Endothelial cell of umbilical vein (primary cell): Measurements from ENCODE around the gene EPHA8. TPM values are rescaled to one million over a fixed set of nuclear protein-coding genes. Genes with fewer than 3 reads are reported as not detected.

ENCODE experiments used
- BruUV-seq: library from RNA; stranded (reverse); fragments of 400-500 nt; replicated peaks from 2 replicates; lab custom pipeline; 2021; lab: Mats Ljungman, UMichigan
- CTCF ChIA-PET: fragments of 300-600, 350-600 bp; sonication (Branson Sonifier 250); formaldehyde crosslinking; loops from one replicate; lab custom pipeline; 2021; ENCODE audit warnings: antibody characterized with exemption, inconsistent platforms; lab: Charles Lee
- POLR2A ChIA-PET: fragments of 300-600, 350-600 bp; sonication (Branson Sonifier 250); formaldehyde crosslinking; loops from one replicate; lab custom pipeline; 2021; ENCODE audit warnings: antibody characterized with exemption, inconsistent platforms; lab: Charles Lee
- DNase-seq: peaks from one replicate; pipeline ENCODE4 v3.0.0-alpha.2; 2011; ENCODE audit warnings: low read depth, low spot score
- FAIRE-seq: peaks from 2 replicates; lab custom pipeline; 2011; peaks lifted over from hg19 to GRCh38; lab: Jason Lieb, UNC
- H2AFZ ChIP-seq: 2 replicates; pipeline ENCODE4 v1.6.0; 2012; ENCODE audit warnings: low read depth, low read length, control low read depth, inconsistent platforms
- H3K27ac ChIP-seq: 2 replicates; pipeline ENCODE4 v1.5.1; 2011; ENCODE audit warnings: low read depth, mild to moderate bottlenecking, control low read depth, low read length, moderate library complexity; ENCODE audit not compliant: insufficient read depth
- H3K27me3 ChIP-seq, 2 experiments: 2 replicates each; pipeline versions ENCODE4 v1.6.0 to v1.6.1; 2011; ENCODE audit warnings: low read length in 2 of 2, mixed read lengths in 1 of 2; ENCODE audit not compliant: control insufficient read depth in 2 of 2, insufficient read depth in 2 of 2
- H3K36me3 ChIP-seq, 2 experiments: 2 replicates in 1 of 2; 3 replicates in 1 of 2; pipeline ENCODE4 v1.5.1; 2011; ENCODE audit warnings: low read length in 2 of 2, mild to moderate bottlenecking in 1 of 2, moderate library complexity in 1 of 2; ENCODE audit not compliant: control insufficient read depth in 2 of 2, insufficient read depth in 2 of 2; ENCODE audit errors: extremely low read depth in 1 of 2
- H3K4me1 ChIP-seq: 3 replicates; pipeline ENCODE4 v1.5.1; 2011; ENCODE audit warnings: mild to moderate bottlenecking, low read length; ENCODE audit not compliant: control insufficient read depth, insufficient read depth; ENCODE audit errors: extremely low read depth
- H3K4me2 ChIP-seq: 2 replicates; pipeline ENCODE4 v1.6.1; 2011; ENCODE audit warnings: low read length, control low read depth, mixed read lengths; ENCODE audit not compliant: insufficient read depth
- H3K4me3 ChIP-seq, 3 experiments: fragments of 200-600 bp in 1 of 3; sonication (generic), shearing (Covaris generic) in 1 of 3; replicated peaks in 1 of 3; 2 replicates each; pipeline ENCODE4 v1.5.1; 2011 to 2016; ENCODE audit warnings: control low read depth in 3 of 3, low read length in 3 of 3, mild to moderate bottlenecking in 2 of 3, inconsistent platforms in 1 of 3, low read depth in 1 of 3, moderate library complexity in 1 of 3; ENCODE audit not compliant: insufficient read depth in 1 of 3
- H3K79me2 ChIP-seq: 2 replicates; pipeline ENCODE4 v1.6.0; 2012; ENCODE audit warnings: low read length, inconsistent platforms; ENCODE audit not compliant: control insufficient read depth, insufficient read depth
- H3K9ac ChIP-seq: replicated peaks from 2 replicates; pipeline ENCODE3; 2011; ENCODE audit warnings: low read length, control low read depth; ENCODE audit not compliant: insufficient read depth; ENCODE audit errors: extremely low read depth
- H3K9me1 ChIP-seq: replicated peaks from 3 replicates; pipeline ENCODE4 v1.6.0; 2011; ENCODE audit warnings: mild to moderate bottlenecking, low read length; ENCODE audit not compliant: control insufficient read depth, insufficient read depth; ENCODE audit errors: extremely low read depth
- H3K9me3 ChIP-seq: replicated peaks from 2 replicates; pipeline ENCODE4 v1.5.1; 2012; ENCODE audit warnings: low read length, inconsistent platforms; ENCODE audit not compliant: control insufficient read depth, insufficient read depth
- H4K20me1 ChIP-seq: replicated peaks from 2 replicates; pipeline ENCODE3; 2011; ENCODE audit warnings: mild to moderate bottlenecking, low read length; ENCODE audit not compliant: control insufficient read depth, insufficient read depth; ENCODE audit errors: extremely low read depth
- EZH2 ChIP-seq: IDR thresholded peaks from 2 replicates; pipeline ENCODE4 v1.6.1; 2012; ENCODE audit warnings: borderline replicate concordance, low read depth, mild to moderate bottlenecking, moderate library complexity, low read length, inconsistent platforms; ENCODE audit not compliant: severe bottlenecking
- FOS ChIP-seq: IDR thresholded peaks from 2 replicates; pipeline ENCODE4 v1.6.1; 2011; ENCODE audit warnings: mild to moderate bottlenecking, low read length, moderate library complexity, borderline replicate concordance; ENCODE audit not compliant: insufficient read depth
- GATA2 ChIP-seq: IDR thresholded peaks from 2 replicates; pipeline ENCODE4 v1.7.0; 2011; ENCODE audit warnings: low read depth, mild to moderate bottlenecking, moderate library complexity, mixed read lengths, low read length; ENCODE audit not compliant: insufficient read length, insufficient read depth
- JUN ChIP-seq: IDR thresholded peaks from 2 replicates; pipeline ENCODE4 v1.6.1; 2011; ENCODE audit warnings: borderline replicate concordance, low read depth; ENCODE audit not compliant: insufficient read length, insufficient read depth
- POLR2A ChIP-seq: IDR thresholded peaks from 2 replicates; pipeline ENCODE4 v1.6.1; 2012; ENCODE audit warnings: low read depth, mild to moderate bottlenecking, control low read depth, low read length
- POLR2AphosphoS5 ChIP-seq: IDR thresholded peaks from 2 replicates; pipeline ENCODE4 v1.6.1; 2012; ENCODE audit warnings: low read depth, mild to moderate bottlenecking, control low read depth, low read length, moderate library complexity; ENCODE audit not compliant: insufficient read depth
- dilution Hi-C: fragments of 300-500 bp; cut with MboI; formaldehyde crosslinking; loops from one replicate; pipeline ENCODE4 v1.15.0; 2019; ENCODE audit warnings: low sequenced_read_pairs; ENCODE audit not compliant: extremely low pct_ligation_motif_present
- intact Hi-C: fragments of 100-400 bp; cut with micrococcal nuclease; formaldehyde crosslinking; loops from one replicate; pipeline ENCODE4 v1.10.0; 2022
- polyA plus RNA-seq, 4 experiments: library from polyadenylated mRNA; depleted of rRNA in 3 of 4; stranded (reverse) in 3 of 4; unstranded in 1 of 4; fragments of >200 nt; gene quantifications; 2 replicates each; pipeline versions ENCODE4 v1.2.1 to v1.2.3, GENCODE V29; 2011 to 2012; ENCODE audit warnings: missing spikeins in 1 of 4
- total RNA-seq: library from RNA; stranded (reverse); gene quantifications from 2 replicates; pipeline ENCODE4 v1.2.3, GENCODE V29; 2021
- TF ChIP-seq, protein P1 (sequence below): IDR thresholded peaks from 2 replicates; pipeline ENCODE4 v1.6.1; 2011; ENCODE audit not compliant: insufficient read depth, insufficient read length

EPHA8 gene
- total and polyA plus RNA-seq, 2 donors (not counting 3 experiments of a cell fraction or from before 2014, with no cell fraction given): not detected

DNA sequence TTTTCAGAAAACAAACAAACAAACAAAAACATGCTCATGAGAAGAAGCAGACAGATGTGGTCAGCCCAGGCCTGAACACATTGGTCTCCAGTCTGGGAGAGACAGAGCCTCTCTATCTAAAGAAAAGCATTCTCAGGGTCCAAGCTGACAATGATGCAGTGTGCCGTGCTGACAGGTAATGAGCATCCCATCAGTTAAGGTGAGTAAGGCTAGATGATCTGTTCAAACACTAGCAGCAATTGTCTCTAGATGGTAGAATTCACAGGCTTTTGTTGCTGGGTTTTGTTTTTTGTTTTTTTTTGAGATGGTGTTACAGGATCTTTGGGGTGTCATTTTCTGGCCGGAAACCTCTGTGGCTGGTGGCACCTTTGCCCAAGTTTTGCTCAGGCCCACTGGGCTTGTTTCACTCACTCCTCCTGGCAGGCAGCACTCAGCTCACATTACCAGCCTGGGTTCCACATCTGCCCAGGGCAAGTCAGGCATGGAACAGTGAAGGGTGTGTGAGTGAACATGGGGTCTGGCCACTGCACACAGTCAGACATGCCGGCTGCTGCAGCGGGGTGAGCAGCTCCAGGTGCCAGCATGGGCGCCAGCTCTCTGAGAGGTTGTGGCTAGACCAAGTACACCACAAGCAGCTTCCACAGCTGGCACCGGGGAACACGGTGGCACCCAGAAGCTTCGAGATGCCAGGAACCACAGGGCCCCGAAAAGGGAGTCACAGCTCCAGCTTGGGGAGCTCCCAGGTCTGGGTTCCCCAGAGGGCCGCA lies 70.6 kb downstream of the EPHA8 start:
- Histone ChIP-seq H3K4me1 (no peaks in the 10 kb centered on the region), H3K36me3 (no peaks in the 10 kb centered on the region), H2AFZ (no peak overlapping the region), H4K20me1 (no peaks in the 10 kb centered on the region), H3K9me1 (no peaks in the 10 kb centered on the region), H3K9ac (no peak overlapping the region), H3K79me2 (no peaks in the 10 kb centered on the region), H3K4me3 (no peak overlapping the region), H3K27ac (no peak overlapping the region), H3K9me3 (no peaks in the 10 kb centered on the region), H3K4me2 (no peak overlapping the region), H3K27me3 (peaks cover 2 to 7% of the 10 kb centered on the region in 2 experiments)
- no TSS peak for BruUV-seq
- TF ChIP-seq JUN: no peak
- TF ChIP-seq EZH2: no peak
- DNase-seq: no peak
- intact Hi-C loops (no loop called here), dilution Hi-C loops (no loop called here)
- FAIRE-seq: no peak
- ChIA-PET POLR2A (no interaction called here), CTCF (interaction anchor here (0.9 to 1.6 kb wide), 5 partner anchors 9 to 217 kb away, joined by 3 to 5 read pairs (median 4); no protein-coding TSS in a partner anchor)

DNA sequence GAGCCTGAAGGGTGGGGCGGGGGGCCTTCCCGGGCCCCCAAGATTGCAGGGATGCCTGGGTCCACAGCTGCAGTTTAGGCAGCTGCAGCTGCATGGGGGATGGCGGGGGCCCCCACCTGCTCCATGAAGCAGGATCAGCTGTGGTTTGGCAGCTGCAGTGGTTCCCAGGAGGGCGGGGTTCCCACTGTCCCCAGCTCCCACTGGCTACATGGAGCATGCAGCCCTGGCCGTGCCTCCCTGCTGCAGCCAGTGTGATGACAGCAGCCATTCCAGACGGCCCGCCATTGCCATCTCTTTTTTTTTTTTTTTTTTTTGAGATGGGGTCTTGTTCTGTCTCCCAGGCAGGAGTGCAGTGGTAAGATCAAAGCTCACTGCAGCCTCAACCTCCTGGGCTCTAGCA lies 72.1 kb downstream of the EPHA8 start:
- H3K9ac ChIP-seq: no peak overlapping the region
- no peaks in the 10 kb centered on the region for H3K9me3 ChIP-seq
- FAIRE-seq (no peak), DNase-seq (no peak)
- ChIA-PET CTCF (interaction anchor here (1.0 to 2.6 kb wide), 3 partner anchors 11 to 215 kb away, joined by 3 to 7 read pairs (median 7); no protein-coding TSS in a partner anchor), POLR2A (interaction anchor here (0.7 kb wide), 1 partner anchor 422 kb away, joined by 3 read pairs; no protein-coding TSS in a partner anchor)
- no peaks in the 10 kb centered on the region for H3K79me2 ChIP-seq
- intact Hi-C loops: no loop called here
- no peak overlapping the region for H3K27ac ChIP-seq
- no peak overlapping the region for H3K4me2 ChIP-seq
- TF ChIP-seq GATA2: no peak
- TF ChIP-seq, protein P1, sequence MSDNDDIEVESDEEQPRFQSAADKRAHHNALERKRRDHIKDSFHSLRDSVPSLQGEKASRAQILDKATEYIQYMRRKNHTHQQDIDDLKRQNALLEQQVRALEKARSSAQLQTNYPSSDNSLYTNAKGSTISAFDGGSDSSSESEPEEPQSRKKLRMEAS: no peak
- no peak for TF ChIP-seq POLR2AphosphoS5
- TF ChIP-seq POLR2A: no peak
- no peak for TF ChIP-seq FOS
- dilution Hi-C loops: no loop called here
- H2AFZ ChIP-seq: no peak overlapping the region
- H3K9me1 ChIP-seq: no peaks in the 10 kb centered on the region
- no TSS peak for BruUV-seq
- H3K27me3 ChIP-seq: peaks cover 2 to 7% of the 10 kb centered on the region in 2 experiments
- no peaks in the 10 kb centered on the region for H3K4me1 ChIP-seq
- H4K20me1 ChIP-seq: no peaks in the 10 kb centered on the region
- H3K4me3 ChIP-seq: no peak overlapping the region
- H3K36me3 ChIP-seq: no peaks in the 10 kb centered on the region
